HepG2 (cell line): ENCODE measurements around the gene NENF. TPM values are rescaled to one million over a fixed set of nuclear protein-coding genes. Genes with fewer than 3 reads are reported as not detected.

Experiments
- CBFB ChIP-seq: sonication (generic); formaldehyde crosslinking; IDR thresholded peaks from 2 replicates; pipeline ENCODE4 v1.4.0; 2020; ENCODE audit warnings: missing genetic modification reagents
- ELF1 ChIP-seq: sonication (generic); formaldehyde crosslinking; IDR thresholded peaks from 2 replicates; pipeline ENCODE4 v1.4.0; 2020; ENCODE audit warnings: missing genetic modification reagents
- FLYWCH1 ChIP-seq: sonication (generic); formaldehyde crosslinking; IDR thresholded peaks from 2 replicates; pipeline ENCODE4 v1.8.1; 2023; ENCODE audit warnings: mild to moderate bottlenecking, missing genetic modification reagents
- HOXA3 ChIP-seq: sonication (generic); formaldehyde crosslinking; IDR thresholded peaks from 2 replicates; pipeline ENCODE4 v1.5.0; 2020; ENCODE audit warnings: missing genetic modification reagents
- MEF2D ChIP-seq: sonication (generic); formaldehyde crosslinking; IDR thresholded peaks from 2 replicates; pipeline ENCODE4 v1.5.1; 2020; ENCODE audit warnings: mild to moderate bottlenecking, missing genetic modification reagents
- PAF1 ChIP-seq: IDR thresholded peaks from 2 replicates; pipeline ENCODE4 v1.6.1; 2016; ENCODE audit warnings: missing genetic modification reagents, missing compliant biosample characterization
- PRDM15 ChIP-seq: sonication (generic); formaldehyde crosslinking; IDR thresholded peaks from 2 replicates; pipeline ENCODE4 v1.4.0; 2020; ENCODE audit warnings: missing genetic modification reagents
- SNRNP70 ChIP-seq: fragments of 200-400 bp; formaldehyde crosslinking; IDR thresholded peaks from 2 replicates; pipeline ENCODE4 v1.6.1; 2017; ENCODE audit warnings: mild to moderate bottlenecking, low read depth, low read length, moderate library complexity
- SP140L ChIP-seq: sonication (generic); formaldehyde crosslinking; IDR thresholded peaks from 2 replicates; pipeline ENCODE4 v1.4.0; 2020; ENCODE audit warnings: missing genetic modification reagents, borderline replicate concordance
- XBP1 ChIP-seq: sonication (generic); formaldehyde crosslinking; IDR thresholded peaks from 2 replicates; pipeline ENCODE4 v1.5.0; 2020; ENCODE audit warnings: missing genetic modification reagents
- XRCC5 ChIP-seq: fragments of 200-400 bp; formaldehyde crosslinking; optimal IDR thresholded peaks from 2 replicates; pipeline ENCODE3; 2017; ENCODE audit warnings: mild to moderate bottlenecking, low read length
- ZBTB38 ChIP-seq: sonication (generic); formaldehyde crosslinking; IDR thresholded peaks from 2 replicates; pipeline ENCODE4 v1.5.1; 2020; ENCODE audit warnings: mild to moderate bottlenecking, missing genetic modification reagents
- ZFP36L2 ChIP-seq: sonication (generic); formaldehyde crosslinking; IDR thresholded peaks from 2 replicates; pipeline ENCODE4 v1.4.0; 2020; ENCODE audit warnings: missing genetic modification reagents
- ZNF318 ChIP-seq: sonication (generic); formaldehyde crosslinking; IDR thresholded peaks from 2 replicates; pipeline ENCODE4 v1.4.0; 2020; ENCODE audit warnings: mild to moderate bottlenecking, missing genetic modification reagents
- ZNF672 ChIP-seq: sonication (generic); formaldehyde crosslinking; IDR thresholded peaks from 2 replicates; pipeline ENCODE4 v1.8.1; 2022; ENCODE audit warnings: missing genetic modification reagents
- ZNF710 ChIP-seq: sonication (generic); formaldehyde crosslinking; IDR thresholded peaks from 2 replicates; pipeline ENCODE4 v1.5.0; 2020; ENCODE audit warnings: mild to moderate bottlenecking, missing genetic modification reagents, borderline replicate concordance
- polyA plus RNA-seq, 8 experiments: library from polyadenylated mRNA; depleted of rRNA in 3 of 8; stranded (reverse) in 7 of 8; unstranded in 1 of 8; fragments of >200 nt; fragmentation: Illumina TruSeq in 4 of 8; extraction: Trizol in 4 of 8; gene quantifications; 2 replicates each; pipeline versions ENCODE4 v1.2.1 to v1.2.3, GENCODE V29; 2011 to 2016; ENCODE audit warnings: low read depth in 4 of 8, missing spikeins in 1 of 8, mixed read lengths in 1 of 8; ENCODE audit not compliant: insufficient read depth in 1 of 8
- total RNA-seq, 5 experiments: library from RNA; depleted of rRNA; stranded (reverse); fragments of >200 nt; fragmentation: Illumina TruSeq; extraction: Trizol; gene quantifications; 2 replicates each; pipeline ENCODE4 v1.2.3, GENCODE V29; 2016; ENCODE audit warnings: low read depth in 1 of 5

NENF gene
- total and polyA plus RNA-seq, 2 of the 13 experiments (the other 11 are each of a cell fraction or from before 2014, with no cell fraction given), result 31.7 to 40.4 TPM

GRCh38 chr1:212414328-212415106 is 18.2 kb upstream of the NENF start, which contains the start of gene PACC1 (continued):
- TF ChIP-seq ZNF318, result no peak
- no peak for TF ChIP-seq XRCC5
- TF ChIP-seq CBFB (CRISPR knock-in tag), result peak; percentile 37; the same call in 1 of the 2 replicates
- TF ChIP-seq ZBTB38, result no peak
- no peak for TF ChIP-seq SP140L (CRISPR knock-in tag)
- TF ChIP-seq ZNF710 (CRISPR knock-in tag), result 0 out of 2 replicates have a peak, but pooled peaks have one; percentile 27
- TF ChIP-seq SNRNP70, result no peak
- TF ChIP-seq XBP1 (CRISPR knock-in tag), result no peak
- TF ChIP-seq HOXA3 (CRISPR knock-in tag), result no peak
- TF ChIP-seq MEF2D (CRISPR knock-in tag), result peak; percentile 68; the same call in 1 of the 2 replicates
- TF ChIP-seq PAF1 (CRISPR knock-in tag), result no peak
- no peak for TF ChIP-seq PRDM15 (CRISPR knock-in tag)
- TF ChIP-seq ZNF672 (CRISPR knock-in tag), result no peak
- TF ChIP-seq ELF1 (CRISPR knock-in tag), result peak; percentile 78
- no peak for TF ChIP-seq FLYWCH1 (CRISPR knock-in tag)
- no peak for TF ChIP-seq ZFP36L2 (CRISPR knock-in tag)
